Epithelial cell of esophagus (primary cell): Measurements from ENCODE around the gene SLC22A2.

Source experiments
- DNase-seq: peaks from one replicate; pipeline ENCODE4 v3.0.0; 2010; ENCODE audit warnings: low read depth
- H3K4me3 ChIP-seq: 2 replicates; pipeline ENCODE4 v1.5.1; 2011; ENCODE audit warnings: mild to moderate bottlenecking, low read length, control low read depth
- CTCF ChIP-seq: IDR thresholded peaks from 2 replicates; pipeline ENCODE4 v1.5.1; 2011; ENCODE audit warnings: low read depth, mild to moderate bottlenecking, low read length, control low read depth, inconsistent platforms; ENCODE audit not compliant: insufficient read depth; ENCODE audit errors: missing control alignments

The SLC22A2 gene

GRCh38 chr6:160217073-160217472 lies 41.5 kb downstream of the SLC22A2 start:
- DNase-seq = no peak
- no peak for TF ChIP-seq CTCF
- no peak overlapping the region for H3K4me3 ChIP-seq

- peak; percentile 83 for DNase-seq
- no peak for TF ChIP-seq CTCF
- no peak overlapping the region for H3K4me3 ChIP-seq
Measured at GRCh38 chr6:160215232-160215631, 43.4 kb downstream of the SLC22A2 start.

- no peak for TF ChIP-seq CTCF
- no peak for DNase-seq
- no peak overlapping the region for H3K4me3 ChIP-seq
Measured at GRCh38 chr6:160207618-160208017, 51.0 kb downstream of the SLC22A2 start.

- TF ChIP-seq CTCF = no peak
- H3K4me3 ChIP-seq = no peak overlapping the region
- DNase-seq = no peak
Measured at GRCh38 chr6:160204710-160205109, 53.9 kb downstream of the SLC22A2 start.

GRCh38 chr6:160203953-160204352 lies 54.7 kb downstream of the SLC22A2 start:
- TF ChIP-seq CTCF = no peak
- no peak for DNase-seq
- H3K4me3 ChIP-seq = no peak overlapping the region

GRCh38 chr6:160203522-160203921 lies 55.1 kb downstream of the SLC22A2 start:
- no peak for DNase-seq
- H3K4me3 ChIP-seq = no peak overlapping the region
- no peak for TF ChIP-seq CTCF

- DNase-seq = no peak
- H3K4me3 ChIP-seq = no peak overlapping the region
- TF ChIP-seq CTCF = no peak
Measured at GRCh38 chr6:160203076-160203475, 55.5 kb downstream of the SLC22A2 start.
